ENCODE results near the gene TBC1D21.

The TBC1D21 gene

GRCh38 chr15:73845907-73846306 lies 27.5 kb upstream of the TBC1D21 start:
- Histone ChIP-seq H3K27me3 (ENCODE audit: control insufficient read depth, insufficient read depth, low read length) (no peaks in the 10 kb centered on the region), H3K9ac (ENCODE audit: low read length) (no peak overlapping the region), H3K27ac (ENCODE audit: low read depth, low read length) (no peak overlapping the region), H3K36me3 (ENCODE audit: control insufficient read depth, insufficient read depth, low read length) (no peaks in the 10 kb centered on the region), H3K4me1 (ENCODE audit: control insufficient read depth, insufficient read depth, low read length) (no peaks in the 10 kb centered on the region), H3K4me3 (ENCODE audit: low read length) (no peak overlapping the region)

DNA sequence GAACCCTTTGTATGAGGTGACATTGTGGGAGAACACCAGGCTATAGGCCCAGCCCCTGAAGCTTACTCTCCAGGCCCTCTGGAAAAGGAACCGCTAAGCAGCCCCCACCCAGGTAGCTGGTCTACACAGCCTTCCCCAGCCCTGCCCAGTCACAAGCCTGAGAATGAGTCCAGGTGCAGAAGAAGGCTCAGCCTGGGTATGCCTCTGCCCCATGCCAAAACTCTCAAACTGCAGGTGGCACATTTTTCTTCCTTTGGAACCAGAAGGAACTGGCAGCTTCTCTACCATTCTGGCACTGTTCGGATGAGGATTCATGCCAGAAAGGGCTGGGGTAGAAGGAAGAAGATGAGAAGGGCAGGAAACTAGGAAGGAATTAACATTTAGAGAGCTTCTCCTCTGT lies 23.7 kb upstream of the TBC1D21 start:
- H3K27ac ChIP-seq (ENCODE audit: low read depth, low read length), result no peak overlapping the region
- H3K36me3 ChIP-seq (ENCODE audit: control insufficient read depth, insufficient read depth, low read length), result no peaks in the 10 kb centered on the region
- H3K4me1 ChIP-seq (ENCODE audit: control insufficient read depth, insufficient read depth, low read length), result no peaks in the 10 kb centered on the region
- no peak overlapping the region for H3K4me3 ChIP-seq (ENCODE audit: low read length)
- no peak overlapping the region for H3K9ac ChIP-seq (ENCODE audit: low read length)
- H3K27me3 ChIP-seq (ENCODE audit: control insufficient read depth, insufficient read depth, low read length), result no peaks in the 10 kb centered on the region

DNA sequence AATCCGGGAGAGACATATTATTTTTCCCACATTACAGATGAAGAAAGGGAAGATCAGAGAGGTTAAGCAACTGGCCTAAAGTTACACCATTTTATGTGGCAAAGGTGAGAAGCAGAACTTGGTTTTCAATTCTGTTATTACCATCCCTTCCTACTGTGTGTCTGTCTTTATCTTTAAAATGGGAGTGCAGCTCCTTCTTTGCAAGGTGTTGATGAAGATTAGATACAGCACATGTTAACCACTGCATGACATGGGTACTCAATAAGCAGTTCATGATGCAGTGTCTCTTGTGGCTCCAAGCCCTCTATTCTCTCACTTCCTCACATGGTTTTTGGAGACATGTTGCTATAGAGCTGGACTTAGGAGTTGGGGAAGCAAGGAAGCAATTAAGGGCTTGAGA lies 23.1 kb upstream of the TBC1D21 start:
- Histone ChIP-seq H3K36me3 (ENCODE audit: control insufficient read depth, insufficient read depth, low read length) (no peaks in the 10 kb centered on the region), H3K27ac (ENCODE audit: low read depth, low read length) (no peak overlapping the region), H3K4me3 (ENCODE audit: low read length) (no peak overlapping the region), H3K4me1 (ENCODE audit: control insufficient read depth, insufficient read depth, low read length) (no peaks in the 10 kb centered on the region), H3K9ac (ENCODE audit: low read length) (no peak overlapping the region), H3K27me3 (ENCODE audit: control insufficient read depth, insufficient read depth, low read length) (no peaks in the 10 kb centered on the region)

GRCh38 chr15:73851689-73852088 lies 21.7 kb upstream of the TBC1D21 start:
- no peaks in the 10 kb centered on the region for H3K4me1 ChIP-seq (ENCODE audit: control insufficient read depth, insufficient read depth, low read length)
- H3K27ac ChIP-seq (ENCODE audit: low read depth, low read length), result no peak overlapping the region
- H3K36me3 ChIP-seq (ENCODE audit: control insufficient read depth, insufficient read depth, low read length), result no peaks in the 10 kb centered on the region
- H3K9ac ChIP-seq (ENCODE audit: low read length), result no peak overlapping the region
- no peaks in the 10 kb centered on the region for H3K27me3 ChIP-seq (ENCODE audit: control insufficient read depth, insufficient read depth, low read length)
- no peak overlapping the region for H3K4me3 ChIP-seq (ENCODE audit: low read length)

GRCh38 chr15:73852507-73852906 lies 20.9 kb upstream of the TBC1D21 start:
- Histone ChIP-seq H3K36me3 (ENCODE audit: control insufficient read depth, insufficient read depth, low read length) (no peaks in the 10 kb centered on the region), H3K4me1 (ENCODE audit: control insufficient read depth, insufficient read depth, low read length) (no peaks in the 10 kb centered on the region), H3K27ac (ENCODE audit: low read depth, low read length) (no peak overlapping the region), H3K9ac (ENCODE audit: low read length) (no peak overlapping the region), H3K27me3 (ENCODE audit: control insufficient read depth, insufficient read depth, low read length) (no peaks in the 10 kb centered on the region), H3K4me3 (ENCODE audit: low read length) (no peak overlapping the region)

DNA sequence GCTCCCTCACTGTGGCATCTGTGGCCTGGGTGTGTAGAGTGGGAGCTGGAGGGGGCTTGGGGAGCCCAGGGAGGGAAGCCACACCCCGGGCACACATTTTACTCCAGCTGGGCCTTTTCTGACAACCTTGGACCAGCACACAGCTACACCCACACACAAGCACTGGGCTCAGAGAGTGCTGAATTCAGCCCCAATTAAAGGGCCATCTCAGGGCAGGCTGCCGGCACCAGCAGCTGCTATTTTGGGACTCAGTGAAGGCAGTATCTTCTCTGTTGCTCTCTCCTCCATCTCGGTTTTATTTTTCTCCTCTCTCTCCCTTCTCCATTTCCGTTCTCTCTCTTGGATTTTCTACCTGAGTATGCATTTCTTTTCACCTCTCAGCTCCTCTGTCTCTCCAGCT lies 19.1 kb upstream of the TBC1D21 start:
- no peaks in the 10 kb centered on the region for H3K4me1 ChIP-seq (ENCODE audit: control insufficient read depth, insufficient read depth, low read length)
- H3K9ac ChIP-seq (ENCODE audit: low read length), result no peak overlapping the region
- H3K27me3 ChIP-seq (ENCODE audit: control insufficient read depth, insufficient read depth, low read length), result no peaks in the 10 kb centered on the region
- no peaks in the 10 kb centered on the region for H3K36me3 ChIP-seq (ENCODE audit: control insufficient read depth, insufficient read depth, low read length)
- H3K4me3 ChIP-seq (ENCODE audit: low read length), result no peak overlapping the region
- no peak overlapping the region for H3K27ac ChIP-seq (ENCODE audit: low read depth, low read length)

DNA sequence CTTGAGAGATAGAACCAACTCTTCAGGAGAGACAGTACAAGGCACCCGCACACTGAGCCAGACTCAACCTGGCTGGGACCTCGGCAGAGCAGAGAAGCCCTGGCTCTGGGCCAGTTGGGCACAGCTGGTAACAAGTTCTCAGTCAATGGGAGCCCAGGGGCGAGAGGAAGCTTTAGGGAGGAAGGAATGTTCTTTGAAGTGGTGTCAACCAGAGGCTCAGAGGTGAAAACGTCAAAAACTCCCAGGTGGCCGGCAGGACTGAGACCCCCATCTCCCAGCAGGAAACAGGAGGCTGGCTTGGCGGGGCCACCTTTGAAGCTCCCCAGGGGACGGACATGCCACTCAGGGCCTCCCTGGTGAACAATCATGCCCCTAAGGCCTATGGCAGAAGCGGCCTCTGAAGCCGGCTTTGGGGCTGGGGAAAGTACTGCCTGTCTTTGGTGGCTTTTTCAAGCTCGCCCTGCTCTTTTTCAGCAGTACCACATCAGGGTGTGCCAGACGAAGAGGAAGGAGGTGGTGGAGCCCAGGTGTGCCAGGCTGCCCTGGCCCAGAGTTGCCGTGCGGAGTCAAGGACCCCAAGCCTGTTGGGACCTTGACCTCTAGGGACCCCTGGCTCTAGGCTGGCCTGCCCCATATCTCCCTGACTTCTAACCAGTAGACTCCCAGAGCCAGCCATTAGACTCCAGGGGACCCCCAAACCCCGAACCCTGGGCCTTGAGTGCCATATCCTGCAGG lies 16.7 kb upstream of the TBC1D21 start:
- no peaks in the 10 kb centered on the region for H3K36me3 ChIP-seq (ENCODE audit: control insufficient read depth, insufficient read depth, low read length)
- H3K4me3 ChIP-seq (ENCODE audit: low read length), result no peak overlapping the region
- H3K27me3 ChIP-seq (ENCODE audit: control insufficient read depth, insufficient read depth, low read length), result no peaks in the 10 kb centered on the region
- no peaks in the 10 kb centered on the region for H3K4me1 ChIP-seq (ENCODE audit: control insufficient read depth, insufficient read depth, low read length)
- no peak overlapping the region for H3K9ac ChIP-seq (ENCODE audit: low read length)
- no peak overlapping the region for H3K27ac ChIP-seq (ENCODE audit: low read depth, low read length)

GRCh38 chr15:73857193-73857920 lies 16.0 kb upstream of the TBC1D21 start:
- H3K4me3 ChIP-seq (ENCODE audit: low read length), result no peak overlapping the region

DNA sequence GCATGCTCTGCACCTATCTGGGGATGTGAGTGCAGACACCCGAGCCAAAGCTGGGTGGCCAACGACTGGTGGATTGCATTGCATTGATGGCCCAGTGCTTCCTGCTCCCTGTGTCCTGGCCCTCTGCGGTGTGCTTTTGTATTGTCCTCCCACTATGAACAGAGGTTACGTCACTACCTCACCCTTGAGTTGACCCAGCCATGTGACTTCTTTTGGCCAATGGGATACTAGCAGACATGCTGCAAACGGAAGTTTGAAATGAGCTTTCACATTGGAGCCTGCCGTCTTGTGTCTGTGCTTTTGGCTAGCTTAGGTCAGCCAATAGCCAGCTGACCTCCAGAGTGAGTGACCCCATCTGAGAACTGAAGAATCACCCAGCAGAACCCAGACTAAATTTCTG lies 15.3 kb upstream of the TBC1D21 start:
- H3K4me3 ChIP-seq (ENCODE audit: low read length), result no peak overlapping the region
- H3K27me3 ChIP-seq (ENCODE audit: control insufficient read depth, insufficient read depth, low read length), result no peaks in the 10 kb centered on the region
- no peak overlapping the region for H3K9ac ChIP-seq (ENCODE audit: low read length)
- no peaks in the 10 kb centered on the region for H3K36me3 ChIP-seq (ENCODE audit: control insufficient read depth, insufficient read depth, low read length)
- H3K27ac ChIP-seq (ENCODE audit: low read depth, low read length), result no peak overlapping the region
- H3K4me1 ChIP-seq (ENCODE audit: control insufficient read depth, insufficient read depth, low read length), result no peaks in the 10 kb centered on the region

More at GRCh38 chr15:73857193-73857920, 16.0 kb upstream of the TBC1D21 start:
- Histone ChIP-seq H3K9ac (ENCODE audit: low read length) (no peak overlapping the region), H3K4me1 (ENCODE audit: control insufficient read depth, insufficient read depth, low read length) (no peaks in the 10 kb centered on the region), H3K27me3 (ENCODE audit: control insufficient read depth, insufficient read depth, low read length) (no peaks in the 10 kb centered on the region), H3K36me3 (ENCODE audit: control insufficient read depth, insufficient read depth, low read length) (no peaks in the 10 kb centered on the region), H3K27ac (ENCODE audit: low read depth, low read length) (no peak overlapping the region)

GRCh38 chr15:73862276-73862675 lies 11.1 kb upstream of the TBC1D21 start:
- H3K4me1 ChIP-seq (ENCODE audit: control insufficient read depth, insufficient read depth, low read length), result no peaks in the 10 kb centered on the region
- H3K27ac ChIP-seq (ENCODE audit: low read depth, low read length), result no peak overlapping the region
- H3K36me3 ChIP-seq (ENCODE audit: control insufficient read depth, insufficient read depth, low read length), result no peaks in the 10 kb centered on the region
- no peak overlapping the region for H3K9ac ChIP-seq (ENCODE audit: low read length)
- H3K4me3 ChIP-seq (ENCODE audit: low read length), result no peak overlapping the region
- no peaks in the 10 kb centered on the region for H3K27me3 ChIP-seq (ENCODE audit: control insufficient read depth, insufficient read depth, low read length)

GRCh38 chr15:73865379-73865778 lies 8.0 kb upstream of the TBC1D21 start:
- Histone ChIP-seq H3K9ac (ENCODE audit: low read length) (no peak overlapping the region), H3K36me3 (ENCODE audit: control insufficient read depth, insufficient read depth, low read length) (no peaks in the 10 kb centered on the region), H3K27ac (ENCODE audit: low read depth, low read length) (no peak overlapping the region), H3K4me1 (ENCODE audit: control insufficient read depth, insufficient read depth, low read length) (no peaks in the 10 kb centered on the region), H3K27me3 (ENCODE audit: control insufficient read depth, insufficient read depth, low read length) (peaks cover 2% of the 10 kb centered on the region), H3K4me3 (ENCODE audit: low read length) (no peak overlapping the region)

DNA sequence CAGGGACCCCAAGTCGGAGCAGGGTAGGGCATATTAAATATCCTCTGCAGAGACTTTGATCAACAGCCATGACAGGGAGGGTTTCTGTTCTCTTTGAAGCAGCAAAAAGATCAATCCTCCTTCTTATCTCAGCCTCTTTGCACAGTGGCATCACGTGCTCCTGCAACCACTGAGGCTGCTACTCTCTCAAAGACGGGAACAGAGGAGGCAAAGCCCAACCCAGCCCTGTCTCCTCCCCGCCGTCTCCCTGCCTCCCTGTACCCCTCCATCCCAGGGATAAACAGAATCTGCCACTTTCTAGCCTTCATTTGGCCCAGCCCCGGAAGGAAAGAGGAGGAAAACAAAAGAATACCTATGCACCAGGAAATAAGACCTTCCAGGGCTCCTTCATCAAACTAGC lies 7.5 kb upstream of the TBC1D21 start:
- no peak overlapping the region for H3K27ac ChIP-seq (ENCODE audit: low read depth, low read length)
- peaks cover 2% of the 10 kb centered on the region for H3K27me3 ChIP-seq (ENCODE audit: control insufficient read depth, insufficient read depth, low read length)

GRCh38 chr15:73866481-73866880 lies 6.9 kb upstream of the TBC1D21 start:
- Histone ChIP-seq H3K27ac (ENCODE audit: low read depth, low read length) (no peak overlapping the region), H3K4me1 (ENCODE audit: control insufficient read depth, insufficient read depth, low read length) (no peaks in the 10 kb centered on the region), H3K4me3 (ENCODE audit: low read length) (no peak overlapping the region), H3K9ac (ENCODE audit: low read length) (no peak overlapping the region), H3K27me3 (ENCODE audit: control insufficient read depth, insufficient read depth, low read length) (peaks cover 2% of the 10 kb centered on the region), H3K36me3 (ENCODE audit: control insufficient read depth, insufficient read depth, low read length) (no peaks in the 10 kb centered on the region)

More for the DNA sequence above, 7.5 kb upstream of the TBC1D21 start:
- Histone ChIP-seq H3K4me1 (ENCODE audit: control insufficient read depth, insufficient read depth, low read length) (no peaks in the 10 kb centered on the region), H3K4me3 (ENCODE audit: low read length) (no peak overlapping the region), H3K9ac (ENCODE audit: low read length) (no peak overlapping the region), H3K36me3 (ENCODE audit: control insufficient read depth, insufficient read depth, low read length) (no peaks in the 10 kb centered on the region)

All from rectal smooth muscle tissue (tissue), 1 donor.